ENCODE measurements around the gene PLA2G3. TPM values are rescaled to one million over a fixed set of nuclear protein-coding genes. Genes with fewer than 3 reads are reported as not detected.

PLA2G3 gene
- total RNA-seq, 4 donors from 2014 or later, result not detected

DNA sequence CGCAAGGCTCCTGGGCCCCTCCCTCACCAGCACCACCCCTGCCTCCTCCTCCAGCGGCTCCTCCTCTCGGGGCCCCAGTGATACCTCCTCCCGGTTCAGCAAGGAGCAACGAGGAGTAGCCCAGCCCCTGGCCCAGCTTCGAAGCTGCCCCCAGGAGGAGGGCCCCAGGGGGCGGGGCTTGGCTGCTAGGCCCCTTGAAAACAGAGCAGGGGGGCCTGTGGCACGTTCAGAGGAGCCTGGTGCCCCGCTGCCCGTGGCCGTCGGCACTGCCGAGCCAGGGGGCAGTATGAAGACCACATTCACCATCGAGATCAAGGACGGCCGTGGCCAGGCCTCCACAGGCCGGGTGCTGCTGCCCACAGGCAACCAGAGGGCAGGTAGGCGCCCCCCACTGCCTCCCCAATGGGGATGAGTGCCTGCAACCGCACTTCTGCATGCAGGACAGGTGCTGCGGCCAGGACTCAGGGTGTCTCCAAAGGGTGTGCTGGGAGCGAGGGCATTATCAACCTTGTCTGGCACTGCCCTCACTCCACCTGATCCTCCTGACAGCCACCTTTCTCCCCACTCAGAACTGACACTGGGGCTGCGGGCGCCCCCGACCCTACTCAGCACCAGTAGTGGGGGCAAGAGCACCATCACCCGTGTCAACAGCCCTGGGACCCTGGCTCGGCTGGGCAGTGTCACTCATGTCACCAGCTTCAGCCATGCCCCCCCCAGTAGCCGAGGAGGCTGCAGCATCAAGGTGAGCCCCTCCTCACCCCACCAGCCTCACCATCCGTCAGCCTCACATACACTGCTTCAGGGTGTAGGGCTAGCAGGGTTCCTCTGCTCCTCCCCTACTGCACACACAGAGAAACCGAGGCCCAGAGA lies 49.0 kb downstream of the PLA2G3 start:
- 81 to 90% methylated on average over 4 to 25 of the region's 29 CpGs for WGBS, 2 donors (ENCODE audit: low coverage in 1 of 2)
- H3K4me3 ChIP-seq, result peak overlapping the region; percentile 24 to 40 (median 35)
- H3K4me1 ChIP-seq, result peaks cover 0 to 29% (median 4%) of the 10 kb centered on the region in 4 donors
- DNase-seq, result peak; percentile 62
- H3K36me3 ChIP-seq, result peaks cover 0 to 11% (median 2%) of the 10 kb centered on the region in 4 donors
- peak overlapping the region; percentile 73 to 97 (median 96) for H3K27ac ChIP-seq
- intact Hi-C loops (cut with DNase I; ENCODE audit: low total_unique reads) (no loop called here), in situ Hi-C loops (cut with MboI; ENCODE audit: low pct_ligation_motif_present in 1 of 4, low pct_unique_long_range_greater_than_20kb in 1 of 4, low sequenced_read_pairs in 3 of 4) (no loop called here)
- no peaks in the 10 kb centered on the region for H3K9me3 ChIP-seq
- no peaks in the 10 kb centered on the region for H3K27me3 ChIP-seq
- TF ChIP-seq, protein P1, sequence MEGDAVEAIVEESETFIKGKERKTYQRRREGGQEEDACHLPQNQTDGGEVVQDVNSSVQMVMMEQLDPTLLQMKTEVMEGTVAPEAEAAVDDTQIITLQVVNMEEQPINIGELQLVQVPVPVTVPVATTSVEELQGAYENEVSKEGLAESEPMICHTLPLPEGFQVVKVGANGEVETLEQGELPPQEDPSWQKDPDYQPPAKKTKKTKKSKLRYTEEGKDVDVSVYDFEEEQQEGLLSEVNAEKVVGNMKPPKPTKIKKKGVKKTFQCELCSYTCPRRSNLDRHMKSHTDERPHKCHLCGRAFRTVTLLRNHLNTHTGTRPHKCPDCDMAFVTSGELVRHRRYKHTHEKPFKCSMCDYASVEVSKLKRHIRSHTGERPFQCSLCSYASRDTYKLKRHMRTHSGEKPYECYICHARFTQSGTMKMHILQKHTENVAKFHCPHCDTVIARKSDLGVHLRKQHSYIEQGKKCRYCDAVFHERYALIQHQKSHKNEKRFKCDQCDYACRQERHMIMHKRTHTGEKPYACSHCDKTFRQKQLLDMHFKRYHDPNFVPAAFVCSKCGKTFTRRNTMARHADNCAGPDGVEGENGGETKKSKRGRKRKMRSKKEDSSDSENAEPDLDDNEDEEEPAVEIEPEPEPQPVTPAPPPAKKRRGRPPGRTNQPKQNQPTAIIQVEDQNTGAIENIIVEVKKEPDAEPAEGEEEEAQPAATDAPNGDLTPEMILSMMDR (IDR thresholded peaks at IDR 0.05), result no peak
- peak; percentile 57 to 87 (median 79) for TF ChIP-seq POLR2AphosphoS5 (IDR thresholded peaks at IDR 0.05)
- peak; percentile 41 for TF ChIP-seq POLR2A (IDR thresholded peaks at IDR 0.05)
- no peak for TF ChIP-seq EP300 (IDR thresholded peaks at IDR 0.05; ENCODE audit: low read depth)

DNA sequence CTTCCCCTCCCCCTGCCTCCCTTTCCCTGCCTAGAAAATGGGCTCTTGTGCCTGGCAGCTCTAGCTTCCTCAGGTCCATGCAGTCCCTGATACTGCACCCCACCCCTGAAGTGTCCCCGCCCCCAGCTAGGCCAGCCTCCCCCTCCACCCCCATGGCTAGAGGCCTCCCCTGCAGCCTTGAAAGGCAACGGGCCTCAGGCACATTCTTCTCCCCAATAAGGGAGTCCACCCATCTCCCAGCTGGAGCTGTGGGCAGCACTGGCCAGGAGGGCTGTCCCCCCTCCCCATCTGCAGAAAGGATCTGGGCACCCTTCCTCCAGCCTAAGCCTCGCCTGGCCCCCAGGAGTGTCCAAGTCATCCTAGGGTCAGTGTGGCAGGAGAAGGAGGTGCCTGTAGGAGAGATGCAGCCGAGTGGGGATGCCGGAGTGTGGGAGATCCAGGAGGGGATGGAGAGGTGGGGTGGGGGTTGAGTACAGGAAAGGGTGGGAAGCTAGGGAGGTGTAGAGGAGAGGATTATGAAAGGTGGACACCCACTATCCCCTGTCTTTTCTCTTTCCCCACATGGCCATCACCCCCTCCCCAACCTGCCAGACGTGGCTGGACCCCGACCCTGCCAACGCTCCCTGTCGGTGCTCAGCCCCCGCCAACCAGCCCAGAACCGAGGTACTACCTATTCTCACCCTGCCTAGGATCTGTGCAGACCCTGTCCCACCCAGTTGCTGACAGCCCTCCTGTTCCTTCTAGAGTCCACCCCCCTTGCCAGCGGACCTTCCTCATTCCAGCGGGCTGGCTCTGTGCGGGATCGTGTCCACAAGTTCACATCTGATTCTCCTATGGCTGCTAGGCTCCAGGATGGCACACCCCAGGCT lies 49.9 kb downstream of the PLA2G3 start:
- WGBS, 2 donors (ENCODE audit: low coverage in 1 of 2), result 85 to 100% methylated on average over 1 to 15 of the region's 15 CpGs
- Histone ChIP-seq H3K9me3 (no peaks in the 10 kb centered on the region), H3K36me3 (peaks cover 0 to 4% (median 0%) of the 10 kb centered on the region in 4 donors), H3K4me1 (peaks cover 6 to 37% (median 13%) of the 10 kb centered on the region in 4 donors), H3K27ac (peak overlapping the region; percentile 73 to 97 (median 96)), H3K4me3 (peak overlapping the region; percentile 6 to 40 (median 8)), H3K27me3 (no peaks in the 10 kb centered on the region)
- DNase-seq, result peak; percentile 54
- intact Hi-C loops (cut with DNase I; ENCODE audit: low total_unique reads) (no loop called here), in situ Hi-C loops (cut with MboI; ENCODE audit: low pct_ligation_motif_present in 1 of 4, low pct_unique_long_range_greater_than_20kb in 1 of 4, low sequenced_read_pairs in 3 of 4) (no loop called here)
- TF ChIP-seq EP300 (IDR thresholded peaks at IDR 0.05; ENCODE audit: low read depth) (peak; percentile 55), POLR2AphosphoS5 (IDR thresholded peaks at IDR 0.05) (peak; percentile 56 to 71 (median 64)), POLR2A (IDR thresholded peaks at IDR 0.05) (no peak)
- TF ChIP-seq, protein P1 (IDR thresholded peaks at IDR 0.05), result no peak

DNA sequence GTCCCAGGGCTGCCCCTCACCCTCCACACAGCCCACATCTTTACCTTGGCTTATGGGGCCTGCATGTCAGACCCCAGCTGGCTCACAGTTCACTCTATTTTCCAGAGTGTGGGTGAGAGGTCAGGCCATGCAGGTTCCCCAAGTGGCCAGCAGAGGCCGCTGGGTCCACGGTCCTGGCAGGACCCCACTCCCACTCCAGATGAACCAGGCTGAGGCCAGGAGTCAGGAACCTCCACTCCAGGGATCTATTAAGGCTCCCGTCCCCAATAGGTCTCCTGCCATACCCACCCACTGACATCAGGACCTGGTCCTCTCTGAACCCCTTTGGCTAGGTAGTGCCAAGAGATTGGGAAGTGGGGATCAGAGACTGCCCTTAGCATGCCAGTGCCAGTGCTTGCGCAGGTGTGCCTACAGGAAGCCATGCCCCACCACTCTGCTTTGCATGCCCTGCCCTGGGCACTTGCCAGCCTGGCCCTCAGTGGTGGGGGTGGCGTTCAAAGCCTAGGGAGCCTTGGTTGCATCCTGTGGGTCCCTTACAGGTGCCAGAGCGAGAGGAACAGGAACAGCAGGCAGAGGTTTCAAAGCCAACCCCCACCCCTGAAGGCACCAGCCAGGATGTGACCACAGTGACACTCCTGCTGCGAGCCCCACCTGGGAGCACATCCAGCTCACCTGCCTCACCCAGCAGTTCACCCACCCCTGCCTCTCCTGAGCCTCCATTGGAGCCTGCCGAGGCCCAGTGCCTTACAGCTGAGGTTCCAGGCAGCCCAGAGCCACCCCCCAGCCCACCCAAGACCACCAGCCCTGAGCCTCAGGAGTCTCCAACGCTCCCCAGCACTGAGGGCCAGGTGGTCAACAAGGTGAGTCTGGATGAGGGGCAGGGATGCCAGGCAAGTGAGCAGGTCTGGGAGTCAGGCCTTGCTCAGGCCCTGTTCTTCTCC lies 50.9 kb downstream of the PLA2G3 start:
- Histone ChIP-seq H3K9me3 (no peaks in the 10 kb centered on the region), H3K4me3 (peak overlapping the region in 3 of 4 donors; percentile 6 to 18 (median 10)), H3K4me1 (peaks cover 8 to 46% (median 17%) of the 10 kb centered on the region in 4 donors), H3K36me3 (no peaks in the 10 kb centered on the region), H3K27ac (peak overlapping the region; percentile 73 to 97 (median 96)), H3K27me3 (no peaks in the 10 kb centered on the region)
- WGBS, 2 donors (ENCODE audit: low coverage in 1 of 2), result 63% methylated on average over 9 of the region's 9 CpGs; no CpG with 5 or more reads in 1 of the 2 donors
- in situ Hi-C loops (cut with MboI; ENCODE audit: low pct_ligation_motif_present in 1 of 4, low pct_unique_long_range_greater_than_20kb in 1 of 4, low sequenced_read_pairs in 3 of 4), result loop anchor here in 3 of 4 donors (10.0 kb wide), 1 partner anchor 145 kb away; no protein-coding TSS in a partner anchor
- TF ChIP-seq, protein P1 (IDR thresholded peaks at IDR 0.05), result peak; percentile 75 to 90 (median 81)
- TF ChIP-seq POLR2AphosphoS5 (IDR thresholded peaks at IDR 0.05), result no peak
- intact Hi-C loops (cut with DNase I; ENCODE audit: low total_unique reads), result no loop called here
- DNase-seq, result peak; percentile 71
